ENCODE results near the gene SLFN12L. TPM values are rescaled to one million over a fixed set of nuclear protein-coding genes. Genes with fewer than 3 reads are reported as not detected.

SLFN12L gene
- total and polyA plus RNA-seq, 9 donors, result 0.23 to 1.2 (median 0.79) TPM

GRCh38 chr17:35555691-35556090 lies 18.2 kb upstream of the SLFN12L start:
- WGBS, 3 donors, result 74 to 84% (median 77%) methylated on average over 5 of the region's 5 CpGs
- intact Hi-C loops (cut with DNase I), result no loop called here
- TF ChIP-seq POLR2A (IDR thresholded peaks at IDR 0.05) (no peak), EP300 (IDR thresholded peaks at IDR 0.05) (no peak), CTCF (IDR thresholded peaks at IDR 0.05) (no peak)
- H3K36me3 ChIP-seq, result no peaks in the 10 kb centered on the region
- H3K4me3 ChIP-seq, result no peak overlapping the region
- H3K4me1 ChIP-seq (ENCODE audit: insufficient read depth), result no peaks in the 10 kb centered on the region
- no peaks in the 10 kb centered on the region for H3K9me3 ChIP-seq
- no peak overlapping the region for H3K27ac ChIP-seq
- DNase-seq, result no peak
- H3K27me3 ChIP-seq, result no peaks in the 10 kb centered on the region

GRCh38 chr17:35554668-35555067 lies 17.2 kb upstream of the SLFN12L start:
- Histone ChIP-seq H3K4me3 (no peak overlapping the region), H3K27ac (no peak overlapping the region), H3K27me3 (no peaks in the 10 kb centered on the region), H3K4me1 (ENCODE audit: insufficient read depth) (no peaks in the 10 kb centered on the region), H3K9me3 (no peaks in the 10 kb centered on the region), H3K36me3 (no peaks in the 10 kb centered on the region)
- 66 to 78% (median 69%) methylated on average over 5 of the region's 5 CpGs for WGBS, 3 donors
- DNase-seq, result no peak
- TF ChIP-seq EP300 (IDR thresholded peaks at IDR 0.05), result no peak
- TF ChIP-seq CTCF (IDR thresholded peaks at IDR 0.05), result no peak
- TF ChIP-seq POLR2A (IDR thresholded peaks at IDR 0.05), result no peak
- intact Hi-C loops (cut with DNase I), result no loop called here

GRCh38 chr17:35553310-35553709 lies 15.8 kb upstream of the SLFN12L start:
- no peak for TF ChIP-seq EP300 (IDR thresholded peaks at IDR 0.05)

GRCh38 chr17:35548978-35549377 lies 11.5 kb upstream of the SLFN12L start:
- H3K27me3 ChIP-seq, result no peaks in the 10 kb centered on the region
- H3K36me3 ChIP-seq, result no peaks in the 10 kb centered on the region
- H3K4me3 ChIP-seq, result no peak overlapping the region
- WGBS, 3 donors, result 38 to 46% (median 40%) methylated on average over 1 of the region's 1 CpG
- H3K27ac ChIP-seq, result no peak overlapping the region
- intact Hi-C loops (cut with DNase I), result loop anchor here in 1 of 4 donors (10.0 kb wide), 1 partner anchor 196 kb away; no protein-coding TSS in a partner anchor
- H3K9me3 ChIP-seq, result no peaks in the 10 kb centered on the region
- no peaks in the 10 kb centered on the region for H3K4me1 ChIP-seq (ENCODE audit: insufficient read depth)
- TF ChIP-seq EP300 (IDR thresholded peaks at IDR 0.05) (no peak), POLR2A (IDR thresholded peaks at IDR 0.05) (no peak), CTCF (IDR thresholded peaks at IDR 0.05) (no peak)
- no peak for DNase-seq

More at GRCh38 chr17:35553310-35553709, 15.8 kb upstream of the SLFN12L start:
- WGBS, 3 donors, result 50 to 68% (median 63%) methylated on average over 4 of the region's 4 CpGs
- Histone ChIP-seq H3K27me3 (no peaks in the 10 kb centered on the region), H3K9me3 (no peaks in the 10 kb centered on the region), H3K4me1 (ENCODE audit: insufficient read depth) (no peaks in the 10 kb centered on the region), H3K36me3 (no peaks in the 10 kb centered on the region), H3K4me3 (no peak overlapping the region), H3K27ac (no peak overlapping the region)
- DNase-seq, result no peak
- intact Hi-C loops (cut with DNase I), result no loop called here

- 69 to 75% (median 70%) methylated on average over 8 of the region's 8 CpGs for WGBS, 3 donors
Measured at GRCh38 chr17:35548208-35548810, 10.8 kb upstream of the SLFN12L start.

More at GRCh38 chr17:35548208-35548810, 10.8 kb upstream of the SLFN12L start:
- H3K36me3 ChIP-seq, result no peaks in the 10 kb centered on the region
- H3K4me3 ChIP-seq, result no peak overlapping the region
- no peaks in the 10 kb centered on the region for H3K4me1 ChIP-seq (ENCODE audit: insufficient read depth)
- TF ChIP-seq CTCF (IDR thresholded peaks at IDR 0.05) (no peak), EP300 (IDR thresholded peaks at IDR 0.05) (no peak), POLR2A (IDR thresholded peaks at IDR 0.05) (no peak)
- H3K27me3 ChIP-seq, result no peaks in the 10 kb centered on the region
- no peak overlapping the region for H3K27ac ChIP-seq
- no peaks in the 10 kb centered on the region for H3K9me3 ChIP-seq
- no peak for DNase-seq
- intact Hi-C loops (cut with DNase I), result loop anchor here in 1 of 4 donors (10.0 kb wide), 1 partner anchor 196 kb away; no protein-coding TSS in a partner anchor

Data from ovary (tissue), 9 donors.